GM19455 (cell line): ENCODE results near the gene JUN.

ENCODE experiments used
- ATAC-seq: cut with Tn5 transposase; IDR thresholded peaks from one replicate; pipeline ENCODE4 v1.9.1; 2021; ENCODE audit not compliant: unreplicated experiment

The JUN gene

DNA sequence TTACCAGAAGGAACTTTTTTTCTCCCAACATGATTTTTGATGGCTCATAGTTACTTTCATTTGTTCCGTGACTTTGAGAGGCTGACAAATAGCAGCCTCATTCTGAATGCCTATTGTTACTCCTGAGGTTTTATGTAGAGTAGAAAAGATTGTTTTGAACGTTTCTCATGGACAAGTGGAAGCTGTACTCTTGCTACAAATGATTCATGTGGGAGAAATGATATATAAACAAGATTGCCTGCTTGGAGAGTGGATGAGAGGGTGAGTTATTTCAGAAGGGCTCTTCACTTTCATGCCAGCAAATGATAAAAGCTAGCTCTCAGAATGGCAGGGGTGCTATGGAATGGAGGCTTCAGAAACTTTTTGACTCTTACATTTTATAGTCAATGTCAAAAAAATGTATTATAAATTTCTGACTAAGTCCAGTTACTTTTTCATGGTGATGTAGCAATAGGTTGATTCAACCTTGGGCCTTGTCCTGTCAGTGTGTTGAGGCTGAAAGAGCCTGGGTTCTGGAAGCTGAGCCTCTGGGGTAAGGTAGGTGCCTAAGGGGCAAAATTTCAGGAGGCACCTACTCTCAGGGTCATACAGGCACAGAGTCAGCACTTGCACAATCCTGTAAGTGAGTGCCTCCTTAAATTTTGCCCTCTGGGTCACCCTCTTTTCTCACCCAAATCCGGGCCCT is 19.4 kb downstream of the JUN start:
- ATAC-seq = no peak

DNA sequence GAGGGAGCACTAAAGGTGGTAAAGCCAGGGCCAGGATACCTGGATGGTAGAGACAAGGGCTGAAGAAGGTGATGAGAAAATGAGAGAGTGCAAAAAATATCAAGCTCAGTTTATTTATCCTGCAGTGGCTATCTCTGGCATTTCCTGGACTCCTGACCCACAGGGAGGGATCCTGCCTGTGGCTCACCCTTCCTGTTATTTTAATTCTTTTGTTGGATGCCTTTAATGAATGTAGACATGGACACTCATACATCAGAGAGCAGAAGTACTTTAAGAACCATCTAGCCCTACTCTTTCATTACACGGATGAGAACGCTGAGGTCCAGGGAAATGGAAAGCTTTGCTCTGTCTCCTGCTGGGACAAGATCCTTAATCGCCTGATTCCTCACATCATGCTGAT is 20.6 kb downstream of the JUN start:
- no peak for ATAC-seq

DNA sequence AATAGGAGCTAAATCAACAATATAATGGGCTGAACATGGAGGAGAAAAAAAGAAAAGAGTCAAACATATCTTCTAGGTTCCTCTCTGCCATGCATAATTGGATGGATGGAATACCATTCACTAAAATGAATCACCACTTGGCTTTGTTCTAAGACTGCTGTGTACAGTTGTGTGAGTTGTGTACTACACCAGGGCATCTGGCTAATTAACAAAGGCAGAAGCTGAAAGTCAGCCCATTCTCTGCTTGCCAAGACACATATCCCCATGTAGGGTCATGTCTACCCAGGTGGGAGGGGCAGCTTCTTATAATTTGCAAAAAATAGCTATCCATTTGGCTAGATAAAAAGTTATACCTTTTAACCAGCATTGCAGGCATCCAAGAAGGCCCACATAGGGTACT is 21.0 kb downstream of the JUN start:
- ATAC-seq = no peak

DNA sequence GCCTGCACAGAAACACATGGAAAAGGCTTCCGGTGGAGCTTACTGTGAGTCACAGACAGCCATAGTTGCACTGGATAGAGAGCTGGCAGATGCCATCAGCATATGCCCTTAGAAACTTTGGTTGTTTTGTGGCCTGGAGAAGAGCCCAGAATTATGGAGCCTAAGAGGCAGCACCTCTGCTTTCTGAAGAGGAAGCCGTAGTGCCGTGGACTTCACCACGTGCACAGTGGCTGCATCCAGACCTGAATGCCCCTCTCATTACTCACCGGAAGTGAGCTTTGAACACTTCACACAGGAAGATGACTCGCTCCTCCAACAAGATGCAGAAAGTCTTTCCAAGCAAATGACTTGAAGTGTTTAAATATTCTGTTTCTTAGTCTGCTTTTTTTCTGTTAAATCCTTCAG is 28.4 kb downstream of the JUN start:
- no peak for ATAC-seq

DNA sequence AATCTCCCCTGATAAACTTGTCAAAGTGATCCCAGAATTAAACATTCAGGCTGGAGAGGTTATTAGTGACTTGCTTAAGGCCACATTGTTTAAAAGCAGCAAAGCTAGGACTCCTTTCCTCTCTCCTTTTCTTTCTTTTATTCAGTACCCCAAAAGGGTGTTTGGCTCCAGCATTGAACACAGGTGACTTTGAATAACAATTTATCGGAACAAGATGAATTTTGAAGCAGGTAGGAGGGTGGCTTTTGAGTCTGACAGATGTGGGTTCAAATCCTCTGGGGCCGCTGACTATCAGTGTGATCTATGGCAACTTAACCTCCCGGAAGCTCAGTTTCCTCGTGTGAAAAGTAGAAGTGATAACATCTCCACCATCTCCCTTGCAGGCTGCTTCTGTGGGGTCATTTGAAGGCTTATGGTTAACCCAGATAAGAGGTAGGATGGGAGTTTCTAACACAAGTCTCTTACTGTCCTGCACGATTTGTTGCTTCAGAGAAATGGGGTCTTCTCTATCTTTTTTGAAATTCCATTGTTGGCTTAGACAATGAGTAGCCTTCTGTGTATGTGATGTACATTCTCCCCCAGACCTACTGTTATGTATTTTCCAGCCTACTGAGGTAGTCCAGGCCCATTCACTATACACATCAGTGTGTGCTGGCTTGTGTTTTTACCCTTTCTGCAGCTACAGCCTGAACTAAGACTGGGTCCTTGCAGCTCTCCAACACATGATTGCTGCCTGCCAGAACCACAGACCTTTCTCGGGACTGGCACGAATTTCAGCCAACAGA is 29.0 kb downstream of the JUN start:
- ATAC-seq = no peak

- no peak for ATAC-seq
Measured at GRCh38 chr1:58754073-58754613, 29.7 kb downstream of the JUN start.

DNA sequence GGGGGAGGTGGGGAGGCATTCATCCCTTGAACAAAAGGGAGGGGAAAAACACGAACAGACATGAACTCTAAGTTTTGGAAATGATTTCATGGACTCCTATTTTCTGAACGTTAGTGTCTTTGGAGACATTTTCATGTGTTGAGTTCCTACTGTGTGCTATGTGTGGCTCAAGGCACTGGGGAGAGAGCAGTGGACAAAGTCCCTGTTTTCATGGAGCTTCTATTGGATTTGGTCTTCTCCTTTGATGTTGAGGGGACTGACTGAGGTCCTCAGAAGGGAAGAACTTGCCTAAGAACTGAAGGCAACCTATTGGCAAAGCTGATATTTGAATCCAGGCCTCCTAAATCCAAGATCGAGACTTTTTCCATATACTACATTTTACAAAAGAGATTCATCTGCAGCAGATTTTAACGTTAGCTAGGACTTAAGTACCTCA is 30.4 kb downstream of the JUN start:
- no peak for ATAC-seq

GRCh38 chr1:58749646-58750045 is 34.2 kb downstream of the JUN start:
- ATAC-seq = no peak

DNA sequence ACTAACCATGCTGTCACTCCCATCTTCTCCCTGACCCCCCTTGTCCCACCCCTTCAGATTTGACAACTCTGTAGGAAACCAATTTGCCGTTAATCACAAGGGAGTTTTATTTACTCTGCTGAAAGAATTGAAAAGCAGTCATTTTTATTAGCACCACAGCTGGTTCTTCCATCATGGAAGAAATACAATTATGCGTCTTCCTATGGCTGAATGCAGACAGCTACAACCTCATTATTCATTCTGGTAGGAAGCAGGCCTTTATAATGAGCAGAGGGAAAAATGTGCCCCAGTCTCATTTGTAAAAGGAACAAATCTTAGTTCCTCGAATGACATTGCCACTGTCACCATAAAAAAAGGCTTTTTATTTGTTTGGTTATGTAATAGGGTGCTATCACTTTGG is 35.2 kb downstream of the JUN start:
- no peak for ATAC-seq

GRCh38 chr1:58746757-58747156 is 37.1 kb downstream of the JUN start:
- ATAC-seq = no peak

DNA sequence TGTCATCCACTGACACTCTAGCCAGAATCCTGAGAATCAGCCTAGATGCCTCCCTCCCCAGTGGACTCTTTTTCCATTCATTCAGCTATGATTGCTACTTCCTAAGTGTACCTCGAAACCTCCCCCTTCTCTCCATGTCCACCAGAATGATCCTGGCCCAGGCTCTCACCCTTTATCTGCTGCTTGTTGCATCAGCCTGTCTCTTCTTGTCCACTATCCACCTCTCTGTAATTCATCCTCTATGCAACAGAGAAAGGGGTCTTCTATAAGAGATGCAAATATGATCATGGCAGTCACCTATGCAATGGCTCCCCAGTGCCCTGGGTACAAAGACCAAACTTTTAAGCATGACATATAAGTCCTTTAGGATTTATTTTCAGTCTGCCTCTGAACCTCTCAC is 37.7 kb downstream of the JUN start:
- ATAC-seq = no peak

DNA sequence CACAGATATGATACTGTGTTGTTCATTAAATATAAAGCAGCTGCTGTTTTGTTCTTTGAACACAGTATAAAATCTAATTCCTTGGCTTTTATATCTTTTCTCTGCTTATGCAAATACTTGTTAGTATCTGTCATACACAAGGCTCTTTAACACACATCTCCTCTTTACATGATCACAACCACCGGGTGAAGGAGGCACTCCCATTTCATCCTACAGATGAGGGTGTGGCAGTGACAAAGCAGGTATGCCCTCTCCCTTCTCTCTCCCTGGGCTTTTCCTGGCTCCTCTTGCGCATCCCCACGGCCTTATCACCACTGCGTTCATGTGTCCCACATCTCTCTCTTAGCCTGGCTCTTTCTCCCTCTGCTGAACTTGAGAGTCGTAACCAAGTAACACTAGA is 38.2 kb downstream of the JUN start:
- no peak for ATAC-seq

- no peak for ATAC-seq
Measured at GRCh38 chr1:58745117-58745516, 38.7 kb downstream of the JUN start.

DNA sequence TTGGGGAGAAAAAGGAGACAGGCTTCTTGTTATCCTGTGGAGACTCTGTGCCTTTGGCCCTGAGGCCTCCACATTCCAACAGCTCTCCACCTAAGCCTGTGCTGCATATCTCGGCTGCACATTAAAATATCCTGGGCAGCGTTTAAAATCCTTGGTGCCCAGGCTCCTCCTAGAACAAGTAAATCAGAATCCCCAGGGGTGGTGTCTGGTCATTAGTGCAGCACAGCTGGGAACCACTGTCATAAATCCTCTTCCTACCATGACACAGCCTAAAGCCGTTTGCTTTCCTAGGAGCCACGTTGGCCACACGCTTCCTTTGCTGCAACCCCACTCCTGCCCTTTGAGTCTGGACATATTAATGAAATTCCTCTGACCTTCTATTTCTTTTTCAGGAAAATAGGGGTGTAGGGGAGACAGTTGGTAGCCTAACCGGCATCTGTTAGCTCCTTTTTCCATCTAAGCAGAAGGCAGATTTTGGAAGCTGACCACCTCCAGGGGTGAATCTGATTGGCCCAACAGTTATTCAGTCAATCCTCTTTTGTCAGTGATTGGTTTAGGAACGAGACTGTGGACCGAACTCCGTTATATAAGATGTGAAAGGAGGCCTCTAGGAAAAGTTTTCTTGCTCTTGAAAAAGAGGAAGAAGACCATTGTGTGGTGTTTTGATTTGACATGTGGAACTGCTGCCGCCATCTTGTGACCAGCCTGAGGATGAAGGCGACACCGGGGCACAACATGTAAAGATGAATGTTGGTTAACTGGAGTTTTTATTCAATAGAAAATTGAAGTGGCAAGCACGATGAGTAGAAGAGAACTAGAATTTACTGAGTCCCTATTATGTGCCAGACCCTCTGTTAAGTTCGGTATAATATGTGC is 41.9 kb downstream of the JUN start:
- ATAC-seq = no peak

DNA sequence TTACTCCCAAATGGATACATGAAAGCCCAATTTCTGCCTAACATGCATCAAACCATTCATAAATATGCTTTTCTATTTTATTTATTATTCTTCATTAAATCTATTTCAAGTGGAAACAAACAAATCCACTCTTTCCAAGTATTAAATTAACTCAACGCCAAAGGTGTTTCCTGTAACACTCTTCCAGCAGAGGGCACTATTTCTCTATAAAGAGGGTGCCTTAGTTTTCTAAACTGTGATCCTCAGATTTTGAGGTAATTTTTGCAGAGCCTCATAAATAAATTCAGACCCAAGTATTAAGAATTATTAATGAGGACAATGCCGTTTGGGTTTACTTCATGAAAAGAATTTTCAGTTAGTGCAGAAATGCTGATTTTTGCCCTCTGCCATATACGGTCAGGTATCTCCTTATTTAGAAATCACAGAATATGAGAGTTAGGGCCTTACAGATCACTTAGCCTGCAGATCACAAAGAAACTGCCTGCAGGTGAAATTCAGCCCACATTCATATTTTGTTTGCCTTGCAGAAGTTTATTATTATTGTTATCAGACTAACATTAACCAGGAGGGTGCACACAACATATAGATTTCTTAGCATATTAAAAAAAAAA is 43.9 kb downstream of the JUN start:
- ATAC-seq = no peak

- ATAC-seq = no peak
Measured at GRCh38 chr1:58738876-58739275, 45.0 kb downstream of the JUN start.

DNA sequence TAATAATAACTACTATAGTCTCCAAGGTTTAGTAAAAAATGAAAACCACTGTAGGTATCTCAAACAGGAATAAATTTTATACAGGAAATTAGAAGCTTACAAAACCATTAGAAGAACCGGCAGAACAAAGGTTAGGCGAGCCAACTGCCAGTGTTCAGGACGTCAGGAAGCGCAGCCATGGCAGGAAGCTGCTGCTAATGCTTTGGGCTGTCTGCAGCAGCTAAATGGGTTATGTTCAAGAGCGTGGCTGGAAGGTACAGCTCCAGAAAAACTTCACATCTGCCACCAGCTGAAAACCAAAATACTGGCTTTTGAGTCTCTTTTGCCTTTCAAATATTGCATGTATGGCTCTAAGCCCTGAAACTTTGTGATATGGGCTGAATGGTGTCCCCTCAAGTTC is 48.3 kb downstream of the JUN start:
- ATAC-seq = no peak

GRCh38 chr1:58734630-58735029 is 49.2 kb downstream of the JUN start:
- ATAC-seq = no peak

DNA sequence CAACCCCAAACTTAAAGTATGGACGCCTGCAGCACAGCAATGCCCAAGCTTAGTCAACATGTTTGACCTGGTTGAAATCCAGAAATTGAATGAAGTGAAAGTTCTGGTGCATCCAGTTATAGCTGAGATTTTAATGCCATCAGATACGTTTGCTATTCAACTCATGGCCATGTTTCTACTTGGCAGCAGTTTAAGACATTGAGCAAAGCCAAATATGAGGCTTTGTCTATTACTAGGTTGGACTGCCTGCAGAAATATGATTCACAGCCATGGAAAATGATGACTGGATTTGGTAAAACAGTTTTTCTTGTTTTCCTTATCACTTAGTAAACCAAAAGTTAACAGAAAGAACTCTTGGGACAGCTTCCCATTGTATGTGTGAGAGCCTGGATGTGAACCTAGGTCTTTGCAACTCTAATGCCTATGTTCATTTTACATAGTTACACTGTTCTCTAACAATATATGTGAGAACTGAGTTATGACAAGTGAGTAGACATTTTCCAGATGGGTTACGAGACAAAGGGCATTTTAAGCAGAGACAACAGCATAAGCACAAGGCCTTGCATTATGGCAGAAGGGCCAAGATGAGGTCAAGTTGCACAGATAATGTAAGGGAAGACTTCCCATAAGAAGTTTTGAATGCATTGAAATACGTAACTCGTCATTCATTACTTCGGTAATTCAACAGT is 51.6 kb downstream of the JUN start:
- ATAC-seq = no peak
